AG08396 (cell line): ENCODE measurements around the gene PLK1.
"Not testable (repeated sequence)": the region's sequence is repeated elsewhere in the genome, so short reads cannot be mapped to it uniquely, and the experiment has no call there.

Experiments
- DNase-seq: peaks from one replicate; pipeline ENCODE4 v3.0.0; 2012; ENCODE audit warnings: low spot score, mixed read lengths

PLK1 gene

GRCh38 chr16:23710504-23710903 is 31.8 kb downstream of the PLK1 start:
- no peak for DNase-seq

GRCh38 chr16:23711785-23712184 is 33.1 kb downstream of the PLK1 start:
- DNase-seq, result no peak

- DNase-seq, result no peak
These were observed 34.3 kb downstream of the PLK1 start, which contains the start of gene ERN2 for GRCh38 chr16:23712976-23713375. Gene ERN2, minus strand, starts transcription at chr16:23713222. Its CDS starts 35 bp downstream, at chr16:23713187.

- no peak for DNase-seq
These were observed 37.8 kb downstream of the PLK1 start for GRCh38 chr16:23716484-23716883.

GRCh38 chr16:23722613-23723240 is 44.0 kb downstream of the PLK1 start:
- not testable (repeated sequence) for DNase-seq

- no peak for DNase-seq
These were observed 45.6 kb downstream of the PLK1 start for GRCh38 chr16:23724096-23724784.

GRCh38 chr16:23724785-23725131 is 46.1 kb downstream of the PLK1 start:
- DNase-seq, result no peak

- no peak for DNase-seq
These were observed 48.0 kb downstream of the PLK1 start for GRCh38 chr16:23726710-23727109.

GRCh38 chr16:23728112-23728477 is 49.4 kb downstream of the PLK1 start:
- no peak for DNase-seq

- DNase-seq, result peak; percentile 47
These were observed 51.1 kb downstream of the PLK1 start for GRCh38 chr16:23729503-23730424.

GRCh38 chr16:23734176-23734893 is 55.6 kb downstream of the PLK1 start:
- no peak for DNase-seq

GRCh38 chr16:23737423-23738028 is 58.8 kb downstream of the PLK1 start:
- DNase-seq, result not testable (repeated sequence)

- DNase-seq, result no peak
These were observed 60.8 kb downstream of the PLK1 start for GRCh38 chr16:23739516-23739915.
